ENCODE results near the gene NR4A3. TPM values are rescaled to one million over a fixed set of nuclear protein-coding genes. Genes with fewer than 3 reads are reported as not detected.

Gene NR4A3
- total and polyA plus RNA-seq, 10 of the 15 experiments (the other 5 are each of a cell fraction or from before 2014, with no cell fraction given): 0.04 to 2.1 (median 0.64) TPM; not detected in 1

GRCh38 chr9:99820685-99821395 is 845 bp upstream of the NR4A3 start:
- Histone ChIP-seq H3K4me2 (ENCODE audit: control insufficient read depth, insufficient read depth) (peak overlapping the region; percentile 85), H3K9me3 (replicated peaks; ENCODE audit: control insufficient read depth, insufficient read depth, low read length) (no peaks in the 10 kb centered on the region), H3K4me3 (peak overlapping the region; percentile 91), H3K4me1 (ENCODE audit: control insufficient read depth, insufficient read depth, low read length) (peaks cover 17% of the 10 kb centered on the region), H2AFZ (ENCODE audit: control insufficient read depth, low read depth, low read length) (peak overlapping the region; percentile 76), H4K20me1 (ENCODE audit: control insufficient read depth, insufficient read depth) (no peaks in the 10 kb centered on the region; the same call in 1 of the 2 replicates), H3K27me3 (replicated peaks in 1 of 2; ENCODE audit: control insufficient read depth in 2 of 2, insufficient read depth in 2 of 2, low read length in 1 of 2) (peaks cover 0 to 7% of the 10 kb centered on the region in 2 experiments; a peak in 2 of 4 replicates), H3K9ac (ENCODE audit: control insufficient read depth, insufficient read depth, low read length) (peak overlapping the region; percentile 69), H3K36me3 (ENCODE audit: control insufficient read depth in 2 of 2, insufficient read depth in 2 of 2, low read length in 1 of 2) (no peaks in the 10 kb centered on the region), H3K27ac (ENCODE audit: control insufficient read depth, insufficient read depth) (peak overlapping the region; percentile 75), H3K79me2 (ENCODE audit: control insufficient read depth, insufficient read depth, low read length) (peaks cover 2% of the 10 kb centered on the region)
- in situ Hi-C loops (cut with MboI) (loop anchor here (25.0 kb wide), 2 partner anchors 191 to 391 kb away; no protein-coding TSS in a partner anchor), intact Hi-C loops (cut with micrococcal nuclease; ENCODE audit: unreplicated experiment) (loop anchor here (2.0 to 5.0 kb wide), 6 partner anchors 229 to 636 kb away; partner anchors contain the start of genes ALG2 and SEC61B)
- FAIRE-seq (peak; percentile 13), DNase-seq (ENCODE audit: low read depth, low spot score) (no peak), ATAC-seq (peak; percentile 10)
- no TSS peak for BruUV-seq (replicated peaks)
- POLR2A ChIA-PET: interaction anchor here (0.6 kb wide), 1 partner anchor 623 kb away, joined by 4 read pairs; no protein-coding TSS in a partner anchor
- CTCF ChIA-PET: interaction anchor here (0.9 to 2.5 kb wide), 7 partner anchors 10 to 657 kb away, joined by 3 to 6 read pairs (median 4); no protein-coding TSS in a partner anchor
- SMC1A ChIA-PET (ENCODE audit: uncharacterized antibody, unreplicated experiment): interaction anchor here (0.8 to 2.0 kb wide), 6 partner anchors 10 to 639 kb away, joined by 3 to 7 read pairs (median 4); no protein-coding TSS in a partner anchor
- RAD21 ChIA-PET (ENCODE audit: unreplicated experiment): interaction anchor here (0.6 to 2.2 kb wide), 6 partner anchors 10 to 657 kb away, joined by 3 to 6 read pairs (median 4); no protein-coding TSS in a partner anchor
- under 1% methylated on average over 28 of the region's 28 CpGs for WGBS (ENCODE audit: insufficient coverage, insufficient replicate concordance, low lambda C conversion rate, missing lambda C conversion rate)
- TF ChIP-seq, protein P1, sequence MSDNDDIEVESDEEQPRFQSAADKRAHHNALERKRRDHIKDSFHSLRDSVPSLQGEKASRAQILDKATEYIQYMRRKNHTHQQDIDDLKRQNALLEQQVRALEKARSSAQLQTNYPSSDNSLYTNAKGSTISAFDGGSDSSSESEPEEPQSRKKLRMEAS (IDR thresholded peaks at IDR 0.05; ENCODE audit: low read depth, low read length): peak; percentile 27; the same call in 1 of the 2 replicates
- TF ChIP-seq NFXL1 (IDR thresholded peaks at IDR 0.05; ENCODE audit: borderline replicate concordance) (no peak), JUNB (IDR thresholded peaks at IDR 0.05) (peak; percentile 64), CBFB (IDR thresholded peaks at IDR 0.05; ENCODE audit: low read depth) (no peak), PAX8 (IDR thresholded peaks at IDR 0.05) (no peak), NFYB (IDR thresholded peaks at IDR 0.05; ENCODE audit: insufficient read depth, low read depth, low read length) (no peak), SIX5 (IDR thresholded peaks at IDR 0.05; ENCODE audit: low read depth, low read length, severe bottlenecking) (no peak), RB1 (IDR thresholded peaks at IDR 0.05; ENCODE audit: borderline replicate concordance) (no peak), RAD51 (IDR thresholded peaks at IDR 0.05) (peak; percentile 11; the same call in 1 of the 2 replicates), MXI1 (IDR thresholded peaks at IDR 0.05; ENCODE audit: low read depth, low read length) (peak; percentile 75; the same call in 1 of the 2 replicates), MLLT1 (IDR thresholded peaks at IDR 0.05) (no peak), WRNIP1 (IDR thresholded peaks at IDR 0.05; ENCODE audit: borderline replicate concordance, low read depth, low read length) (no peak), TCF12 (IDR thresholded peaks at IDR 0.05; ENCODE audit: low read depth, low read length) (0 out of 2 replicates have a peak, but pooled peaks have one; percentile 12)
- TF ChIP-seq, protein P2, sequence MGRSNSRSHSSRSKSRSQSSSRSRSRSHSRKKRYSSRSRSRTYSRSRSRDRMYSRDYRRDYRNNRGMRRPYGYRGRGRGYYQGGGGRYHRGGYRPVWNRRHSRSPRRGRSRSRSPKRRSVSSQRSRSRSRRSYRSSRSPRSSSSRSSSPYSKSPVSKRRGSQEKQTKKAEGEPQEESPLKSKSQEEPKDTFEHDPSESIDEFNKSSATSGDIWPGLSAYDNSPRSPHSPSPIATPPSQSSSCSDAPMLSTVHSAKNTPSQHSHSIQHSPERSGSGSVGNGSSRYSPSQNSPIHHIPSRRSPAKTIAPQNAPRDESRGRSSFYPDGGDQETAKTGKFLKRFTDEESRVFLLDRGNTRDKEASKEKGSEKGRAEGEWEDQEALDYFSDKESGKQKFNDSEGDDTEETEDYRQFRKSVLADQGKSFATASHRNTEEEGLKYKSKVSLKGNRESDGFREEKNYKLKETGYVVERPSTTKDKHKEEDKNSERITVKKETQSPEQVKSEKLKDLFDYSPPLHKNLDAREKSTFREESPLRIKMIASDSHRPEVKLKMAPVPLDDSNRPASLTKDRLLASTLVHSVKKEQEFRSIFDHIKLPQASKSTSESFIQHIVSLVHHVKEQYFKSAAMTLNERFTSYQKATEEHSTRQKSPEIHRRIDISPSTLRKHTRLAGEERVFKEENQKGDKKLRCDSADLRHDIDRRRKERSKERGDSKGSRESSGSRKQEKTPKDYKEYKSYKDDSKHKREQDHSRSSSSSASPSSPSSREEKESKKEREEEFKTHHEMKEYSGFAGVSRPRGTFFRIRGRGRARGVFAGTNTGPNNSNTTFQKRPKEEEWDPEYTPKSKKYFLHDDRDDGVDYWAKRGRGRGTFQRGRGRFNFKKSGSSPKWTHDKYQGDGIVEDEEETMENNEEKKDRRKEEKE (IDR thresholded peaks at IDR 0.05): no peak

Data from GM12878 (cell line).